ENCODE measurements around the gene GTF3C5.

GRCh38 chr9:133035669-133036068 is 4.9 kb downstream of the GTF3C5 start:
- TF ChIP-seq CTCF (conservative IDR thresholded peaks at IDR 0.05 in 1 of 2, IDR thresholded peaks at IDR 0.05 in 1 of 2; ENCODE audit: low read depth in 1 of 2, low read length in 2 of 2) (no peak), EZH2 (IDR thresholded peaks at IDR 0.05; ENCODE audit: low read length, missing control alignments) (no peak)
